Hypothalamus (tissue), 51 donors: ENCODE measurements around the gene RAD51B.
"Not testable (repeated sequence)": the region's sequence is repeated elsewhere in the genome, so short reads cannot be mapped to it uniquely, and the experiment has no call there.

Experiments used
- DNase-seq, 51 donors: peaks; one replicate each; lab custom pipeline; 2025; lab: John Stamatoyannopoulos, UW

The RAD51B gene

GRCh38 chr14:68101715-68102301, 282.2 kb downstream of the RAD51B start:
- not testable (repeated sequence) for DNase-seq

- no peak for DNase-seq
Observed at GRCh38 chr14:68103853-68104252, 284.3 kb downstream of the RAD51B start.

- no peak for DNase-seq
Observed at GRCh38 chr14:68104518-68104917, 284.9 kb downstream of the RAD51B start.

GRCh38 chr14:68105816-68106215, 286.2 kb downstream of the RAD51B start:
- DNase-seq = no peak

- no peak for DNase-seq
Observed at GRCh38 chr14:68106456-68106855, 286.9 kb downstream of the RAD51B start.

GRCh38 chr14:68106905-68107304, 287.3 kb downstream of the RAD51B start:
- no peak for DNase-seq

GRCh38 chr14:68109132-68109900, 289.7 kb downstream of the RAD51B start:
- no peak for DNase-seq

- no peak for DNase-seq
Observed at GRCh38 chr14:68111097-68111852, 291.7 kb downstream of the RAD51B start.

- no peak for DNase-seq
Observed at GRCh38 chr14:68111853-68112270, 292.3 kb downstream of the RAD51B start.

GRCh38 chr14:68112442-68112841, 292.9 kb downstream of the RAD51B start:
- no peak for DNase-seq

- DNase-seq = no peak
Observed at GRCh38 chr14:68113343-68113930, 293.9 kb downstream of the RAD51B start.

GRCh38 chr14:68115952-68116351, 296.4 kb downstream of the RAD51B start:
- DNase-seq = not testable (repeated sequence)

- DNase-seq = no peak
Observed at GRCh38 chr14:68122651-68123050, 303.1 kb downstream of the RAD51B start.

GRCh38 chr14:68124050-68124449, 304.5 kb downstream of the RAD51B start:
- DNase-seq = no peak

- DNase-seq = no peak
Observed at GRCh38 chr14:68124979-68125731, 305.6 kb downstream of the RAD51B start.

GRCh38 chr14:68127166-68127565, 307.6 kb downstream of the RAD51B start:
- DNase-seq = no peak

GRCh38 chr14:68131907-68132306, 312.3 kb downstream of the RAD51B start:
- DNase-seq = no peak

GRCh38 chr14:68132563-68133121, 313.1 kb downstream of the RAD51B start:
- no peak for DNase-seq

GRCh38 chr14:68133856-68134255, 314.3 kb downstream of the RAD51B start:
- DNase-seq = no peak

GRCh38 chr14:68135028-68135427, 315.4 kb downstream of the RAD51B start:
- no peak for DNase-seq
